NK-92 (cell line): ENCODE results near the gene CD300H.
"Not testable (repeated sequence)": the region's sequence is repeated elsewhere in the genome, so short reads cannot be mapped to it uniquely, and the experiment has no call there.

Experiments
- DNase-seq: peaks from one replicate; lab custom pipeline; 2025; ENCODE audit not compliant: unreplicated experiment; lab: John Stamatoyannopoulos, UW

CD300H gene

DNA sequence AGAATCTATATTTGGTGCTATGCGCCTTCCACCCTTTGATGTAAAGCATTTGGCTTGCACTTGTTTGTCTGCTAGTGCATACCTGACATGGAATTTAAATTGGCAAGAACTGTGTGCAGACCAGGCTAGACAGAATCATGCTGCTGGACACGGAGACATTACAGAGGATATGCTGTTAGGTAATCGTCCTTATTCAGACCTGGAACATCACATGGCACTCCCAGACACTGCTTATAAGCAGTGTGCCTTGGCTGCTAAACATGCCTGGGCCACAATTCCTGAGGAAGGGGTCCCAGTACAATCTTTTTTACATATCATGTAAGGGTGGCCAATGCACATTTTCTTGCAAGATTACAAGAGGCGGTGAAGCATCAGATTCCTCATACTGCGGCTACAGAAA is 18.4 kb upstream of the CD300H start:
- DNase-seq: no peak

DNA sequence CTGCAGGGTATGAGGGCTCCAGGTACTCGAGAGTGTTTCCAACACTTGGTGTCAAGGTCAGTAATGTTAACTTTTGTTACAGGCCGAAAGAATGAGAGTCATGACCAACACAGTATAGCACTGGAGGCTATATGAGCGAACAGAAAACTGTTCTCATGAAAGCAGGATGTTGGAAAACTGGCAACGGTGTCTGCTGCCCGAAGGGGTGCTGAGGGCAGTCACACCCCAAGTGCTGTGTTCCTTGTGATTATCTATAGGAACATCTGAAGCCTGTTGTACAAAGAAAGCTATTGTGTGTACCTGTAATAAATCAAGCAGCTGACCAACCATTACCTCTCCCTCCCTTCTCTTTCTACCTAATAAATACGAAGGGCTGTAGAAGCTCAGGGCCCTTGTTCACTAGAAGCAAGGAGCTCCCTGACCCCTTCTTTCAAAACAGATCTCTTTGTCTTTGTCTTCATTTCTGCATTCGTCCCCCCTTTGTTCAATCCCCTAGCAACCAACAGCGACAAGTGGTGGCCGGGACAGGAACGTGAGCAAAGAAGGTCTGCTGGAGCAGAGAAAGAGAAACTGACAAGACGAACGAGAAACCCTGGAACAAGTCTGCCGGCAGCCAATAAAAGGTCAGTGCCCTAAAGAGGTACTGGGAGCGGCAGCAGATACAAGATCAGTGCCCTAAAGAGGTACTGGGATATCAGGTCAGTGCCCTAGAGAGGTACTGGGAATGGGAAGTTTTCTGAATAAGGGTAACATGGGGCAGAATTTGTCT is 17.2 kb upstream of the CD300H start:
- DNase-seq: no peak

DNA sequence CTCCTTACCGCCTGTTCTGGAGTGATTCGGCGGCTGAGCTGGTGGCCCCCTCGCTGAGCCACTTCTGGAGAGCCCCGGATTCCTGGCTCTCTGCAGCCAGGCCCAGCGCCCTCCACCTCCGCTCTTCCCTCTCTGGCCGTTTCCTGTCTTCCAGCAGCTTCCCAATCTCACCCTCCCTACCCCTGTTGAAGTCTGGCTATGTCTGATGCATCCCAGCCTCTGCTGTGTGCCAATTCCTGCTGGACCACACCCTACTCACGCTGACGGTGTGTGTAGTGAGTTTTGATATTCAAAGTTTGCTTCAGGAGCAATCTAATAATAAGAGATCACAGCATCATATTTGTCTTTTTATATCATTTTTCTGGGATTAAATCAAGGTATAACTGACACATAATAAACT is 15.3 kb upstream of the CD300H start:
- DNase-seq: no peak

DNA sequence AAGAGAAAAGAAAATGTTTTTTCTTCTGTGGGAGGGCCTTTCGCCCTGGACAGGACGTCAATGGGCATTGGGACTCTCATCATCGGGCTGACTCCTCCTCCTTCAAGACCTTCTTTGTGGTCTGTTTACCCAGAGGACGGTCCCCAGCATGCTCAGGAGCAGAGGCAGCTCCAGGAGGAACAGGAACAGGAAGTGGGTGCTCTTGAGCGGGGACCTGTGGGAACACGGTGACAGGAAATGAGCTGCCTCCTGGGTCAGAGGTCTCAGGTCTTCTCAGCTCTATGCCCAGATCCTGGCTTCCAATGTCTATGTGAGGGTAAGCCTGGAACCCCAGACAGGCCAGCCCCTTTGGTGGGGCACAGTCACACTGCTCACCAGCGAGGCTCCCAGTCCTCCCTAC is 12.6 kb upstream of the CD300H start:
- DNase-seq: no peak

DNA sequence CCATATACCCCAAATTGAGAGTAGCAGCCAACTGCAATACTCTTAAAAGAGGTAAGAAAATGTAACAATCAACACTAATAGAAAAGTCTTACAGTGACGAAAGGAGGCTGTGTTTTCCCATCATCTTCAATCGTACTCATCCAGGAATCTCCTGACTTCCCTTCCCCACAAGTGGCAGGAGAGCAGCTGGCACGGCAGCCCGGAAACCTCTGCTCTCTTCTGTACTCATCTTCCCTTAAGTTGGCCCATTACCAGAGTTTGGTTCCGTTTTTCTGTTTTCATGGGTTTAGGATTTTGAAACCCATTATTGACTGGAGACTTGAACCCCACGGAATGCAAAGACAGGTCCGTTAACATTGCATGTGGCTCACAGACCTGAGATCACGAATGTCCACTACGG is 11.7 kb upstream of the CD300H start:
- no peak for DNase-seq

DNA sequence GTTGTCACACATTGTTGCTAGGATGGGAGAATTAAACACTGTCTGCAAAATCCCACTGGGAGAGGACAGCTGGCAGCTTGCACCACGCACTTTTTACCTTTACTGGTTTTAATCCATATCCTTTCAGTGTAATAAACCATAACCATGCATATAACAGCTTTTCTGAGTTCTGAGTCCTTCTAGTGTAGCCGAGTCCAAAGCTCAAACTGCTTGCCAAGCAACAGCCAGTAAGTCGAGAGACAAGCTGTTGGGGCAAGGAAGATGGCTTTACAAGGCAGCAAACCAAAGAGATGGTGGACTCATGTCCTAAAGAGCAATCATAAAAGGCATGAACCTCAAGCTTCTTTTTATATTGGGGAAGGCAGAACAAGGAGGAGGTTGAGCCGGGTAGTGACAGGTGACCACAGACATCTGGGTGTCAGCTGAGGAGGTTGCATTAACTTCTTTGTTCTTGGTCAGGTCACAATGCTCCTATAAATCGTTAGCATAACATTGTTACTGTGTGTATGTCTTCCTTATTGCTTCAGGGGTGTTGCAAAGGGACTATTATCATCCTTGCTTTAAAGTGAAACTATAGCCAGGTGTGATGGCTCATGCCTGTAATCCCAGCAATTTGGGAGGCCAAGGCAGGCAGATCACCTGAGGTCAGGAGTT is 7.3 kb upstream of the CD300H start:
- no peak for DNase-seq

DNA sequence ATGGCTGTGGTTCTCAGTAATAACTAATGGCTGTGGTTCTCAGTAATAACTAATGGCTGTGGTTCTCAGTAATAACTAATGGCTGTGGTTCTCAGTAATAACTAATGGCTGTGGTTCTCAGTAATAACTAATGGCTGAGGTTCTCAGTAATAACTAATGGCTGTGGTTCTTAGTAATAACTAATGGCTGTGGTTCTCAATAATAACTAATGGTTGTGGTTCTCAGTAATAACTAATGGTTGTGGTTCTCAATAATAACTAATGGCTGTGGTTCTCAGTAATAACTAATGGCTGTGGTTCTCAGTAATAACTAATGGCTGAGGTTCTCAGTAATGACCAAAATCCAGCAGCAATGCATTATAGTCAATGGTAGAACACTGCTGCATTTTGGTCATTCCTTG is 6.3 kb upstream of the CD300H start:
- DNase-seq: not testable (repeated sequence)

DNA sequence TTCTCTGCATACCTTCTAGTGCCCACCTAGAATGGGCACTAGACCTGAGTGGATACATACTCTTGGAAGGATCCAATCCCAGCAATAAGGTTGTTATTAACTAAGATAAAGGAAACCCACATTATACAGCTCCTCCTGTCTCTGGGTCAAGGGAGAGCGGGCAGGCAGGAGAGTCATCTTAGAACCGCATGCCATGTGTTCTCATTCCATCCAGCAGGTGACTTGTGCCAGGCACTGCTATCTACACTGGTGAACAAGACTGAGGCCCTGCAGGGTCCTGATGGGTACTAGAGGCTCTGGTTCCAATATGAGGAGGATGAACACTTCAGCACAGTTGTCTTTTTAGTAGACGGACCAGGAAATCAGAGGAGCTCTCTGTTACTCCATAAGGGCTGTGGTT is 5.9 kb upstream of the CD300H start:
- DNase-seq: no peak

DNA sequence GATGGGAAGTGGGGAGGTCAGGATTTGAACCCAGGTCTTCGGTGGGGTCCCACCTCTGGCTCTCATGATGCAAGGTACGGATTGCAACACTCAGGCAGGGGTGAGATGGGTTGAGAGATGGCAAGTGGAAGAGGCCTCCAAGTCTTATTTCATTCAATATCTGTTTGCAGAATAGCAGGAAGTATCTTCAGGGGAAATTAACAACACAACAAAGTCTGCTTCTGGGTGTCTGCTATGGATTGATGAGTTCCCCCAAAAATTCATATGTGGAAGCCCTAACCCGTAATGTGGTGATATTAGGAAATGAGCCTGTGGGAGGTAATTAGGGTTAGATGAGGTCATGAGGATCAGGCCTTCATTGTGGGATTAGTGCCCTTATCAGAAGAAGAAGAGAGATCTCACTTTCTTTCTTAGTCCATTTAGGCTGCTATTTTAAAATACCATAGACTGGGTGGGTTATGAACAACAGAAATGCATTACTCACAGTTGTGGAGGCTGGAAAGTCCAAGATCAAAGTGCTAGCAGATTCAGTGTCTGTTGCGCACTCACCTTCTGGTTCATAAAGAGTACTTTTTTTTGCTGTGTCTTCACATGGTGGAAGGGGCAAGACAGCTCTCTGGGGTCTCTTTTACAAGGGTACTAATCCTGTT is 4.4 kb upstream of the CD300H start:
- no peak for DNase-seq

DNA sequence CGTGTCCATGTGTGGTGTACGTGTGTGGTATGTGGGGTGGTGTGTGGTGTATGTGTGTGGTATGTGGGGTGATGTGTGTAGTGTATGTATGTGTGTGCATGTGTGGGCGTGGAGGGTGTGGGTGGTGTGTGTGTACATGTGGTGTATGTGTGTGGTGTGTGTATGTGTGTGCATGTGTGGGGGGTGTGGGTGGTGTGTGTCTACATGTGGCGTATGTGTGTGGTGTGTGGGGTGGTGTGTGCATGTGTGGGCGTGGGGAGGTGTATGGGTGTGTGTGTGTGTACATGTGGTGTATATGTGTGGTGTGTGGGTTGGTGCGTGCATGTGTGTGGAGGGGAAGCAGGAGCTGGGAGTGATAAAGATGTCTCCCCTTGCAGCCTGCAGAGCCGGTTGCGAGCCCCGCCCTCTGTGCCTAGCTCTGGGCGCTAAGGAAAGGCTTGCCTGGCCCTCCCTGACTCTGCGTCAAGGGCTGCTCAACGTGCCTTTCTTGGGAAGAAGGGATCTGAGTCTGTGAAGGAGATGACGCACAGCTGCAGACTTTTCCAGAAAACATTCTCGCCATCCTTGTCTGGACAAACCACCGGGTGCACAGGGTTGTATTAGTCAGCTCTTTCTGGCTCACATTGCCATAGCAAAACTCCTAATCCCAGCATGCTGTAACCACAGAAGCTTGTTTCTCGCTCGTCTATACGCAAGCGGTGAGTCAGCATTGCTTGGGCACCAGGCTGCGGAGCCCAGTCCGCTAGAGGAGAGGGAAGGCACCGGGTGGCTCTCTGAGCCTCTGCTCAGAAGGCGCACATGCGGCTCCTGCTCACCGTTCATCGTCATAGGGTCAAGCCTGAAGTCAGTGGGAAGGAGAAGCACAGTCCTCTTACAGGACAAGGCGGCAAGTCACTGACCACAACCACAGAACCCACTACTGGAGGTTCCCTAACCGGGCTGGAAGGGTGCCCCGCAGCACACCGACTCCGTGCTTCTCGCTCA is 2.0 kb upstream of the CD300H start:
- DNase-seq: no peak

DNA sequence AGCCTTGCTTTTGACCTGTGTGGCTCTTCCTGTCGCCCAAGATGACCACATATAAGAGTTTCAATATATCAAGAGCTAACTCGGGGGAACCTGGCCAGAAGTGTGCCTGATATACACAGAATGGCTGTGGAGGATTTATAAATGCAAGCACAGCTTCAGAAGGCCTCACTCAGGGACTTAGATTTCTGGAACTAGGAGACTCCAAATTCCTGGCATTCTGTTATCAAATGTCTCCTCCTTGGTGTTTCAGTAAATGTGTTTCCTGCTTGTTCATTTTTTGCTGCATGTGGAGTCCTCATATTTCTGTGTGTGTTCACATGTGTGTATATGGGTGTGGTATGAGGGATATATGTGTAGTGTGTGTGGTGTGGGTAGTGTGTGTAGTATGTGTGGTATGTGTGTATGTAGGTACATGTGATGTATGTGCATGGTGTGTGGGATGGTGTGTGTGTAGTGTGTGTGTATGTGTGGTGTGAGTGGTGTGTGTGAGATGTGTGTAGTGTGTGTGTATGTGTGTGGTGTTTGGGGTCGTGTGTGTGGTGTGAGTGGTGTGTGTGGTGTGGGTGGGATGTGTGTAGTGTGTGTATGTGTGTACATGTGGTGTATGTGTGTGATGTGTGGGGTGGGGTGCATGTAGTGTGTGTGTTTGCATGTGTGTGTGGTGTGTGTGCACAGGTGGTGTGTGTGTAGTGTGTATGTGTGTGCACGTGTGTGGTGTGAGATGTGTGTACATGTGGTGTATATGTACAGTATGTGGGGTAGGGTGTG is 981 bp upstream of the CD300H start:
- DNase-seq: no peak

DNA sequence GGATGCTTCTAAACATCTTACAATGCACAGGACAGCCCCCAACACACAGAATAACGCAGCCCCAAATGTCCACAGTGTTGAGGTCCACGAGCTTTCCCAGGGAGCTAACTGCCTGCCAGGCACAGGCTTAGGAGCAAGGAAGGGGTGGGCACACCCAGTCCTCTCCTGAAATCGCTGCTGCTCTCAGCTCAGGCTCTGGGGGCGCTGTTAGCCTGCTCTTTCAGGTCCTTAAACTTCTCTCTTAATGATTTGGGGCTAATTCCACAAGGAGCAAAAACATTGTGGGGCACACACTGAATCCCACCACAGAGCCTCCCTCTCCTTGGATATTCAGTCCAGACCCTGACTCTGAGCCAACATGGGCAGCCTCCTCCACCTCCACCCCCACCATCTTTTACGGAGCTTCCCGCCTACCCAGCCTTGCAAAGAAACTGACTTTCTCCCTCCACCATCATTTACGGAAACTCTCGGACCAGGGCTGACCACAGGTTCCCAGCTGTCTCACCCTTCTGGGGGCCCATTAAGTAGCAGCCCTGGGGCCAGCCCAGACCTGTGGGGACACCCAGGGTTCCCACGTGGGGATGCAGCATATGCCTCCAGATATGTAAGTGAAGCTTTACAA is 1.1 kb downstream of the CD300H start:
- DNase-seq: no peak

DNA sequence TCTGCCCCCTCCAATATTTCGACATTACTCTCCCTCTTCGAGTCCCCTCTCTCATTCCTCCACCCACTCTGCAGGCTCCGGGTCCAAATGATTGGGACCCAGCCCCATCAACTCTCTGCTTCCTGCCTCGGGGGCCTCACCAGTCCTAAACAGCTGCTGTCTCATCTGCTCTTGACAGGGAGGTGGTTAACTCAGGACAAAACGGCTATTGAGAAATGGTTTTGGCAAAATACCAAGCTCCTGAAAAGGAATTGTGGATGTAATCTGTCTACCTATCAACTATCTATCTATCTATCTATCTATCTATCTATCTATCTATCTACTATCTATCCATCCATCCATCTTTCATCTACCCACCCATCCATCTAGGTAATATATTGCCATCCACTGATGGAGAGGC is 2.2 kb downstream of the CD300H start:
- DNase-seq: no peak

DNA sequence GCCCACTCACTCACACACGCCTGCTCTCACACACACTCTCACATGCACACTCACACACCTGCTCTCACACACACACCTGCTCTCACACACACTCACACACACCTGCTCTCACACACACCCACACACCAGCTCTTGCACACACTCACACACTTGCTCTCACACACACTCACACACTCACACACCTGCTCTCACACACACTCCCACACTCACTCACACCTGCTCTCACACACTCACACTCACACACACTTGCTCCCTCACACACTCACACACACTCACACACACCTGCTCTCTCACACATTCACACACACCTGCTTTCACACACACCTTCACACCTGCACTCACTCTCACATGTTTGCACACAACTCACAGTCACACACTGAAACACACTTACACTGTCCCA is 4.0 kb downstream of the CD300H start:
- no peak for DNase-seq

DNA sequence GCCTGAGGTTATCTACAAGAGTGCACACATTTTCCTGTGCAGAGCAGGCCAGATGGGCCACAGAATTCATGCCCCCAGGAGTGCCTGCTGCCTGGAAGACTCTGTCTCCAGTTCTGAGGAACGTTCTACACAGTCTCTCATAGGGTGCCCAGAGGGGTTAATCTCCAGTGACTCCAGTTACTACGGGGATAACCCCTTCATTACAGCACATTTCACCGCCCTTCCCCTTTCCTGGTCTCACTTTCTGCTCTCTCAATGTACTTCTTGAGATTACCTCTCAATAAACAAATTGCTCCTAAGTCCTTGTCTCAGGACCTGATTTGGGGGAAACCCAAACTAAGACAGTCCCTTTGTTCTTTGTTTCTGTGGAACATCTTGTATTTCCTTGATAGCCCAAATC is 5.7 kb downstream of the CD300H start:
- DNase-seq: no peak

DNA sequence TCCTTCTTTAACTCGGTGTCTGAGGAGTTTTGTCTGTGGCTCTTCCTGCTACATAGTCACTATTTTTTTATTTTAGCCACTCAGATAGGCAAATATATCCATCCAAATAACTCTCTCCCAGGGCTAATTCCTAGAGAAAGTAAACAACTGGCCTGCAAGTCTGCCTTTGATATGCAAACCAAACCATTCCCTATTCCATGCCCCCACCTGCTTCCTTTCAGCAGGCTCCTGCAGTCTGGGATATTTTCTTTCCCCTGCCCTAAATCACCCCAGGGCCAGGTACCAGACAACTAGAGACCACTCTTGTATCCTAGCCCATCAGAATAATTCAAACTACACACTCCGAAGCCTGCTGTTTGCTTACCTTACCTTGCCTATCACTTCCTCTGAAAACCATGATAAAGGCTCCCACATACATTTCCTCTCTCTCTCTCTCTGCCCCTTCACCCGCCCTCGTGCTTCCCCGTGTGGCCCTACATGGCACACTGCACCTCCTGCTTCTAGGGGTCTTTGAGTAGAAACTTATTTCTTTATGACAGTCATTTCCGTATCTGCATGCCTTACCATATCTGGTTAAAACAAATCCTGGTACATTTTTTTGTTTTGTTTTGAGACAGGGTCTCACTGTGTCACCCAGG is 8.3 kb downstream of the CD300H start:
- DNase-seq: no peak

DNA sequence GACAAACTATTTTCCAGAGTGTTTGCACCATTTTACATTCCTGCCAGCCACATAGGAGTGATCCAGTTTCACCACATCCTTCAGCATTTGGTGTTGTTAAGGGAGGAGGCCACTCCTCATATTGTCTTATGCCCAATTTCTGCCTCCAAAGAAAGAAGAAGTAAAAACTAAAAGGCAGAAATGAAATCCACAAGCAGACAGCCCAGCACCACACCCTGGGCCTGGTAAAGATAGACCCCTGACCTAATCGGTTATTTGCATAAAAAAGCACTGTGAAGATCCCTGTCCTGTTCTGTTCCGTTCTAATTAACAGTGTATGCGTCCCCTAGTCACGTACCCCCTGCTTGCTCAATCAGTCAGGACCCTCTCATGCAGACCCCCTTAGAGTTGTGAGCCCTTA is 8.9 kb downstream of the CD300H start:
- not testable (repeated sequence) for DNase-seq

DNA sequence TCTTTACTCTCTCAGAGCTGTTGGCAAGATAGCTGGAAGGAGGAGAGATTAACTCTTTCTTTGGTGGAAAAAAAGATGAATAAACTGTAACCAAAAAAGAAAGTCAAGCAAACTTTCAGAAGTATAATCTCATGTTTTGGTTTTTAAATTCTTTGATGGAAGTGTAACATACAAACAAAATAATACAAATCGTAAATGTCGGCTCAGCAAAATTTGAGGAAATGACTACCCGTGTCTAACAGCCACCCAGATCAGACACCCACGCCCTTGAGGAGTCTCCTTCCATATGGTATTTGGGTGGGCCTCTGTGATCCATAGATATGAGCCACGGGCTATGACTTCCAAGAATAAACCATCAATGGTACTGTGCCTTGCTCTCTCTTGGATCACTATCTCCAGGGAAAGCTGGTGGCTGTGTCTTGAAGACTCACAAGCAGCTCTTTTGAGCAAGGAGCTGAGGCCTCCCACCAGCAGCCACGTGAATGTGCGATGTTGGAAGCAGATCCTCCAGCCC is 11.8 kb downstream of the CD300H start:
- DNase-seq: no peak

DNA sequence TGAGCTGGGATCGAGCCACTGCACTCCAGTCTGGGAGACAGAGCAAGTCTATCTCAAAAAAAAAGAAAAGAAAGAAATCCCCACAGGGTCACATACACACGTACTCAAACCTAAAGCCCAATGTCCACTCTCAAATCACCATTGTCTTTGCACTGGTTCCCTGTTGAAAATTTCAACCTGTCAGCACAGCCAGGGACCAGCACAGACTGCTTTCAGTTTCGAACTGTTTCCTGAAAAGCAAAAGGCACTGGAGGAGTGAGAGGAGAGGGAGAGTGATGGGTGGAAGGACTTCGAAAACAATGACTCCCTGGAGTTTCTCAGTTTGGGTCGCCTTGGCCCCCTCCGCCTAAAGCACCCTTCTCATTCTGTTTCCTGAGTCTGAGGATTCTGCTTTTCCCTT is 12.4 kb downstream of the CD300H start:
- no peak for DNase-seq
